ENCODE results near the gene WDR1.

DNA sequence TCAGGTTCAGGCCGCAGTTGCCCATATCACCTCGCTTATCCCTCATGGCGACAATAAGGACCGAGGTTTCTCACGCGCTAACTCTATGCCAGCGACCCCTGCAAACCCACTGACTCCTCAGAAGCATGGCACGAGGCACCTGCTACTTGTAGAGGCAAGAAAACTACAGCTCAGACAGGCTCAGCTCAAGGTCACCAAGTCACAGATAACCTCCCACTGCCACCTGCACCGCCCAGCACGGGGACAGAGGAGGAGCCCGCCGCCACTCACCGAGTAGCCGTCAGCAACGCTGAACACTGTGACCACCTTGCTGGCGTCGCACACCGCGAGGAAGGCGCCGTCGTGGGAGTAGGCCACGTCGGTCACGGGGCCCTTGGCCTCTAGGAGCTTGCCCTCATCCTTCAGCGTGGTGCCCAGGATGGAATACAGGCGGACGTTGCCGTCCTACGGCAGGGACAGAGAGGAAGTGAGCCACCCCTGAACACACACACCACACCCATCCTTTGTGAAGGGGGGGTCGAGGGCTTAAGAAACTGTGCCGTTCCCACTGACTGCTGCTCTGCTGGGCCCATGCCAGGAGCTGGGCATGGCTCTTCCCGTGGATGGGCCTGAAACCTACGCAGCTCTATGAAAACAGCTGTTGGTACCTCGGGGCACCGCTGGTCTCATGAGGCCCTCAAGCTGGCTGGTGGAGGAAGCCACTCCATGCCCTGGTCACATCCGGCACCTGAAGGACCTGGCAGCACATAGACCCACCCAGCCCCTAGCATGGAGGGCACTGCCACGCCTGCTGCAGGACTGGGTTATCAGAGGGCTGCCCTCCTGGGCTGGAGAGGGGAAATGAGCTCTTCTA, 38.9 kb downstream of the WDR1 start:
- TF ChIP-seq, protein P1, sequence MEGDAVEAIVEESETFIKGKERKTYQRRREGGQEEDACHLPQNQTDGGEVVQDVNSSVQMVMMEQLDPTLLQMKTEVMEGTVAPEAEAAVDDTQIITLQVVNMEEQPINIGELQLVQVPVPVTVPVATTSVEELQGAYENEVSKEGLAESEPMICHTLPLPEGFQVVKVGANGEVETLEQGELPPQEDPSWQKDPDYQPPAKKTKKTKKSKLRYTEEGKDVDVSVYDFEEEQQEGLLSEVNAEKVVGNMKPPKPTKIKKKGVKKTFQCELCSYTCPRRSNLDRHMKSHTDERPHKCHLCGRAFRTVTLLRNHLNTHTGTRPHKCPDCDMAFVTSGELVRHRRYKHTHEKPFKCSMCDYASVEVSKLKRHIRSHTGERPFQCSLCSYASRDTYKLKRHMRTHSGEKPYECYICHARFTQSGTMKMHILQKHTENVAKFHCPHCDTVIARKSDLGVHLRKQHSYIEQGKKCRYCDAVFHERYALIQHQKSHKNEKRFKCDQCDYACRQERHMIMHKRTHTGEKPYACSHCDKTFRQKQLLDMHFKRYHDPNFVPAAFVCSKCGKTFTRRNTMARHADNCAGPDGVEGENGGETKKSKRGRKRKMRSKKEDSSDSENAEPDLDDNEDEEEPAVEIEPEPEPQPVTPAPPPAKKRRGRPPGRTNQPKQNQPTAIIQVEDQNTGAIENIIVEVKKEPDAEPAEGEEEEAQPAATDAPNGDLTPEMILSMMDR (IDR thresholded peaks at IDR 0.05; ENCODE audit: low read depth, low read length) = no peak
- no peak for TF ChIP-seq EZH2phosphoT487 (IDR thresholded peaks at IDR 0.05; ENCODE audit: low read depth)
